NT2/D1 (cell line): Measurements from ENCODE around the gene SMIM33.
A peak's percentile ranks its signal among the peaks of the same experiment; 100 is the strongest.
"Not testable (repeated sequence)": the region's sequence is repeated elsewhere in the genome, so short reads cannot be mapped to it uniquely, and the experiment has no call there.

Source experiments
- DNase-seq: peaks from one replicate; pipeline ENCODE4 v3.0.0-alpha.2; 2011; ENCODE audit warnings: low read depth, low spot score
- H3K27me3 ChIP-seq: 2 replicates; pipeline ENCODE4 v1.6.0; 2011; ENCODE audit warnings: mild to moderate bottlenecking; ENCODE audit not compliant: insufficient read length, insufficient read depth
- H3K36me3 ChIP-seq: 2 replicates; pipeline ENCODE4 v1.6.1; 2011; ENCODE audit warnings: mild to moderate bottlenecking, low read length, mixed read lengths; ENCODE audit not compliant: insufficient read depth, insufficient read length
- H3K4me1 ChIP-seq: 2 replicates; pipeline ENCODE4 v1.5.1; 2011; ENCODE audit not compliant: insufficient read depth, insufficient read length
- H3K4me3 ChIP-seq: 2 replicates; pipeline ENCODE4 v1.5.1; 2011; ENCODE audit warnings: low read depth; ENCODE audit not compliant: insufficient read length
- H3K9ac ChIP-seq: 2 replicates; pipeline ENCODE4 v1.6.0; 2011; ENCODE audit warnings: low read depth; ENCODE audit not compliant: insufficient read length
- H3K9me3 ChIP-seq: 2 replicates; pipeline ENCODE4 v1.5.1; 2011; ENCODE audit warnings: mild to moderate bottlenecking, low read length; ENCODE audit not compliant: insufficient read depth
- SUZ12 ChIP-seq: IDR thresholded peaks from 2 replicates; pipeline ENCODE4 v1.6.1; 2011; ENCODE audit not compliant: insufficient read length, insufficient read depth; ENCODE audit errors: extremely low read depth
- YY1 ChIP-seq: IDR thresholded peaks from 2 replicates; pipeline ENCODE4 v1.6.1; 2011; ENCODE audit not compliant: insufficient read length, insufficient read depth
- ZNF274 ChIP-seq: IDR thresholded peaks from 2 replicates; pipeline ENCODE4 v1.6.1; 2011; ENCODE audit warnings: mild to moderate bottlenecking, low read depth, low read length

Gene SMIM33

GRCh38 chr5:139472386-139473030, 1.7 kb downstream of the SMIM33 start:
- peak overlapping the region; percentile 56 for H3K9ac ChIP-seq
- TF ChIP-seq SUZ12 = no peak
- TF ChIP-seq YY1 = no peak
- no peak for TF ChIP-seq ZNF274
- no peak for DNase-seq
- no peaks in the 10 kb centered on the region for H3K9me3 ChIP-seq
- H3K4me3 ChIP-seq = no peak overlapping the region
- H3K4me1 ChIP-seq = peaks cover 27% of the 10 kb centered on the region
- no peaks in the 10 kb centered on the region for H3K27me3 ChIP-seq
- no peaks in the 10 kb centered on the region for H3K36me3 ChIP-seq

GRCh38 chr5:139473105-139473504, 2.3 kb downstream of the SMIM33 start:
- H3K9ac ChIP-seq = peak overlapping the region; percentile 59
- DNase-seq = peak; percentile 78
- peaks cover 27% of the 10 kb centered on the region for H3K4me1 ChIP-seq

GRCh38 chr5:139473565-139473964, 2.8 kb downstream of the SMIM33 start:
- no peak for DNase-seq
- TF ChIP-seq ZNF274 (no peak), YY1 (no peak), SUZ12 (no peak)
- no peaks in the 10 kb centered on the region for H3K9me3 ChIP-seq
- H3K9ac ChIP-seq = peak overlapping the region; percentile 59
- H3K4me1 ChIP-seq = peaks cover 24% of the 10 kb centered on the region
- H3K27me3 ChIP-seq = no peaks in the 10 kb centered on the region
- no peak overlapping the region for H3K4me3 ChIP-seq
- H3K36me3 ChIP-seq = no peaks in the 10 kb centered on the region

More at GRCh38 chr5:139473105-139473504, 2.3 kb downstream of the SMIM33 start:
- H3K9me3 ChIP-seq = no peaks in the 10 kb centered on the region
- no peak for TF ChIP-seq SUZ12
- no peak for TF ChIP-seq YY1
- no peak for TF ChIP-seq ZNF274
- H3K4me3 ChIP-seq = no peak overlapping the region
- H3K36me3 ChIP-seq = no peaks in the 10 kb centered on the region
- H3K27me3 ChIP-seq = no peaks in the 10 kb centered on the region

- TF ChIP-seq YY1 (no peak), ZNF274 (no peak), SUZ12 (no peak)
- no peak overlapping the region for H3K9ac ChIP-seq
- no peaks in the 10 kb centered on the region for H3K36me3 ChIP-seq
- H3K27me3 ChIP-seq = no peaks in the 10 kb centered on the region
- H3K4me3 ChIP-seq = no peak overlapping the region
- H3K4me1 ChIP-seq = peaks cover 24% of the 10 kb centered on the region
- H3K9me3 ChIP-seq = no peaks in the 10 kb centered on the region
- no peak for DNase-seq
These were observed 4.3 kb downstream of the SMIM33 start for GRCh38 chr5:139474890-139475791.

GRCh38 chr5:139475865-139476617, 5.2 kb downstream of the SMIM33 start:
- no peak for DNase-seq
- no peak overlapping the region for H3K4me3 ChIP-seq
- peaks cover 23% of the 10 kb centered on the region for H3K4me1 ChIP-seq
- H3K9me3 ChIP-seq = no peaks in the 10 kb centered on the region
- no peaks in the 10 kb centered on the region for H3K27me3 ChIP-seq
- TF ChIP-seq ZNF274 = no peak
- no peak for TF ChIP-seq SUZ12
- H3K36me3 ChIP-seq = no peaks in the 10 kb centered on the region
- no peak overlapping the region for H3K9ac ChIP-seq

- not testable (repeated sequence) for H3K9me3 ChIP-seq, H3K4me1 ChIP-seq, H3K27me3 ChIP-seq, DNase-seq, H3K36me3 ChIP-seq, H3K4me3 ChIP-seq, H3K9ac ChIP-seq
These were observed 8.0 kb downstream of the SMIM33 start for GRCh38 chr5:139478657-139479423.

GRCh38 chr5:139479729-139480128, 8.9 kb downstream of the SMIM33 start:
- DNase-seq, H3K27me3 ChIP-seq, H3K9ac ChIP-seq, H3K4me3 ChIP-seq, H3K9me3 ChIP-seq, H3K36me3 ChIP-seq, H3K4me1 ChIP-seq: not testable (repeated sequence)
